Occipital lobe (tissue), 2 donors: ENCODE results near the gene DEPP1. TPM values are rescaled to one million over a fixed set of nuclear protein-coding genes. Genes with fewer than 3 reads are reported as not detected.
"Not testable (repeated sequence)": the region's sequence is repeated elsewhere in the genome, so short reads cannot be mapped to it uniquely, and the experiment has no call there.

Source experiments
- DNase-seq: peaks from one replicate; lab custom pipeline; 2025; lab: John Stamatoyannopoulos, UW
- total RNA-seq: library from RNA; depleted of rRNA; stranded (reverse); fragments of >200 nt; gene quantifications from one replicate; pipeline ENCODE4 v1.2.3, GENCODE V29; 2014

DEPP1 gene, protein sequence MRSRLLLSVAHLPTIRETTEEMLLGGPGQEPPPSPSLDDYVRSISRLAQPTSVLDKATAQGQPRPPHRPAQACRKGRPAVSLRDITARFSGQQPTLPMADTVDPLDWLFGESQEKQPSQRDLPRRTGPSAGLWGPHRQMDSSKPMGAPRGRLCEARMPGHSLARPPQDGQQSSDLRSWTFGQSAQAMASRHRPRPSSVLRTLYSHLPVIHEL
- 3.1 TPM for total RNA-seq

DNA sequence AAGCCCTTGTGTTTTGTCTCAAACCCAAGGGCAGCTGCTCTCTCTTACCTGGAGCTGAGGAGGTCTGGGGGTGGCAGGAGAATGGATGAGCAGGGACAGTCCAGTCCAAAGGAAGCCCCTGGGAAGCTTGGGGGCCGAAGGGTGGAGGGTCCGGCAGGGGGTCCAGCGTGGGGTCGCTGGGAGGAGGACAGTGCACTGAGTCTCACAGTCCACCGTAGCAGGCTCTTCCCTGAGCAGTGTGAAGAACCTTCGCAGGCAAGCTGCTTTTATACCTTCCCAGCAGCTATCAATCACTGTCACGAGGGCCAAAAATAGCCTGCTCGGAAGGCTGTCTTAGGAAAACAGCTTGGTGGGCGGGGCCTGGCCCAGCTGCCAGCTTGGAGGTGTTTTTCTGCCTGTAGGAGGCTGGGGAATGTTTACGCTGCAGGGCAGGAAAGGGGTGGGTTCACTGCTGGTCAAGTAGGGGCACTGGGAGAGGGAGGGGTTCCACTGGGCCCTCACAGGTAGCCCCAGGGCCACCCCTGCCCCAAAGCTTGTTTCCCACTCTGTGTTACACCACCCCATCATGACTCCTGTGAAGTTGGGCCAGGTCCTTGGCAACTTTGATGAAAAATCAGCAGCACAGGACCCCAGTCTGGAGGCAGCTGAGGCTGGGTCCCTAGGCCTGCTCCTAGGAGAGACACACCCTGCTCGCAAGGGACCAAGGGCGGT is at the start of gene DEPP1:
Gene DEPP1, minus strand, starts transcription at position 240 of the 711 bp plus-strand sequence. CDS start 779 bp downstream, outside the sequence.
- DNase-seq: peak; percentile 76

DNA sequence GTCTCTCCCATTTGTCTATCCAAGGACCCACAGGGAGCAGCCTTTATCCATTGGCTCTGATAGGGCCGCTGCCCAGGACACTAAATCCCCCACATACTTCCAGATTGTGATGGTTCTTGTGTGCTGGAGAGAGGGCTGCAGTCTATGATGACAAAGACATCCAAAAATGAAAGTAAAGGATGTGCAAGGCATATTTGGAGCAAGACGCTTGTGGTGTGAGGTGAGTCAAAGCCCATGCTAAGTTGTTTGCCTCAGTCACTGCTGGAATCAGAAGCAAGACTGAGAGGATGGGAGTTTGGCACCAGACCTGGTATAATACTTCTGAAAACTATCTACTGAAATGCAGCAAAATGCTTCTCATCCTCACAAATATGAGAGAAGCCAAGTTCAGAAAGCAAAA is 44.8 kb upstream of the DEPP1 start:
- no peak for DNase-seq

DNA sequence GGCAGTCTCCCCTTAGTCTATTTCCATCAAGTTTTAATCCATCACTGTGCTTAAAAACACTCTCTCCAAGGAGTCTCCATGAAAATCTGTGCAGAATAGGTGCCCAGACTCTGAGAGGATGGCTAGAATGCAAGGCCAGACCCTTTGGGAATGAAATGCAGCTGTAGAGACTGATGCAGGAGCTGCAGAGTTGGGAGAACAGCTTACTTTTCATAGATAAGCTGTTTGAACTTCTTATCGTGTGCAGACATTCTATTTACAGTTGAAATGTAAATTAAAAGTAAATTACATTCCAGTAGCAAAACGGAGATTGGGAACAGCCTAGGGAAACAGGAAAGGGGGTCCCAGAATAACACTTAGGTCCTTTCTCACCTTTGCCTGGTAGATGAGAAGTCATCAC is 37.0 kb upstream of the DEPP1 start:
- no peak for DNase-seq

DNA sequence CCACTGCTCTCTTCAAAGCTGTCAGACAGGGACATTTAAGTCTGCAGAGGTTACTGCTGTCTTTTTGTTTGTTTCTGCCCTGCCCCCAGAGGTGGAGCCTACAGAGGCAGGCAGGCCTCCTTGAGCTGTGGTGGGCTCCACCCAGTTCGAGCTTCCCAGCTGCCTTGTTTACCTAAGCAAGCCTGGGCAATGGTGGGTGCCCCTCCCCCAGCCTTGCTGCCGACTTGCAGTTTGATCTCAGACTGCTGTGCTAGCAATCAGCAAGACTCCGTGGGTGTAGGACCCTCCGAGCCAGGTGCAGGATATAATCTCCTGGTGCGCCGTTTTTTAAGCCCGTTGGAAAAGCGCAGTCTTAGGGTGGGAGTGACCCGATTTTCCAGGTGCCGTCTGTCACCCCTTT is 35.9 kb upstream of the DEPP1 start:
- DNase-seq: not testable (repeated sequence)

DNA sequence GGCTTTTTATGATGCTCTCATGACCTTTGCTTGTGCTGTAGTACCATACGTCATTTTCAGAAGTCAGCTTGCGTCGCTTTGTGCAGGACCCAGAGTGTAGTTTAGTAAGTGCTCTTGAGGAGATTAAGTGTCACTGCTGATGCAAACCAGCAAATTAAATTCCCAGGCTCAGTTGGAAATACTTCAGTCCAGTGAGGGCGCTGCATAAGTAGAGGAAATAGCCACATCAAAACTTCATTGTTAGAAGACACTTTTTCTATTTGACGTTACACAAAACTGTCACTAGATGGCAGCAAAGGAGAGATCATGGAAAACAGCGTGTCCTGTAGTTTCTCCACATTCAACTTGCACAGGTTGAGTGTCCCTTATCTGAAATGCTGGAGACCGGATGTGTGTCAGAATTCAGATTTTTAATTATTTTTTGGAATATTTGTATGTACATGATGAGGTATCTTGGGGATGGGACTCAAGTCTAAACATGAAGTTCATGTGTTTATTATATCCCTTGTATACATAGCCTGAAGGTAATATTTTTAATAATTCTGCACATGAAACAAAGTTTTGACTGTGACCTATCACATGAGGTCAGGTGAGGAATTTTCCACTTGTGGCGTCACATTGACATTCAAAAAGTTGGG is 30.0 kb upstream of the DEPP1 start:
- DNase-seq: no peak

DNA sequence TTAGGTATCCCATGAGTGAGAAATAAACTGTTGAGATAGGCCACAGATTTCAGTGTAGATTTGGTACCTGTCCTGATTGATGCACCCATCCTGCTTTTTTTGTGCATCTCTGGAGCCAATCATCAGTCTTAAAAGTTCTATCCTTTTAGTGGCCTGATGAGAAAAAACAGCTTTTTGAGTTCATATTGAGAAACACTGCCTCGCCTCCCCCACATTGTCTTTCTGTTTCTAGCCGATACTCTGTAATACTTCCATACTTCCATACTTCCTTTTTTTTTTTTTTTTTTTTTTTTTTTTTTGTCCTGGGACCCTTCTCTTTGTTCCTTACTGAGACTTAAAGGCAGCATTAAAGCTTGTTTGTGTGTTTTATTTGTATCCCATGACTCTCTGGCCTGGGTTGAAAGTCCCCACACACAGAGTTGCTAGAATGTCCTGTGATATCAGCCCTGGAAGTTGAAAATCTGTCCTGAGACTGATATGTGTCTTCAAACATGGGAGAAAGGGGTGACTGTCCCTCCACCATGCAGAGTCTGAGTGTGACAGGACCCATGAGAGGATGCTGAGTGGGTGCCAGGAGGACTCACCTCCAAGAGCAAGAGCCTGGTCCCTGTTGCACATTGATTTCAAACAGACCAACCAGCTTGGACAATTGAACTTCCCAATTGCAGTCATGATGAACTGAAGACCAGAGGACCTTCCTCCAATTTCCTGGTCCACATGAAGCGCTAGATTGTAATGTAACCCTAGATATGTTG is 27.8 kb upstream of the DEPP1 start:
- DNase-seq: no peak

DNA sequence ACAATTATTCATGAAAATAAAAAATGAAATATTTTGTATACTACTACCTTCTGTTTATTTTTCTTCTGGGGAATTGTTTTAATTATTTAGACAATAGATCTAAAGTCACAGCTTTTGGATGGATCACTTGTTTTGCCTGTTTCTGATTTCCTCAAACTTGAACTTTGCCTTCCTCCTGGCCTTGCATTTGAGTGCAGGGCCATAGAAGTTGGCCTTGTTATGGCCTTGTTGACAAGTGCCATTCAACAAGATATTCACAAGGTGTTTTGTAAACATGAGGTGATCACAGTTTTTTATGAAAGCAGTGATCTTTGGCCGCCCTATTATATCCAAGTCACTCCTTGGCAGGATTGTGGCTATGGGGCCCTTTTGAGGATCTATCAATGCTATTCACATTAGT is 26.7 kb upstream of the DEPP1 start:
- no peak for DNase-seq

DNA sequence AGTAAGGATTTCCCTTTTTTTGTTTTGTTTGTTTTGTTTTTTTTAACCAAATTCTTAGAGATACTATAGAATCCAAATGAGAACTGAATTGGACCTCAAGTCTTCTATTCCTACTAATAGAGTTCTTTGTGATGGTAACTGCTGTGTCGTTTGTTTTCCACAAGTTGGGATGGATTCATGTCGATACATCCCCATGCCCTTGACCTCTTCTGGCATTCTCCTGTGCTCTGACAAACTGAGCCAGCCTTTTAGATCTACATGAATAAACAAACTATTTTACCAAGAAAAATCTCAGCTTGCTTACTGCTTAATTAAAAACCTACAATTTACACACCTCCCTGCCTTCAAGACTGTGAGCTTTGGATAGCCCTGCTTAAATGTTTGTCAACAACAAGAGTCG is 26.1 kb upstream of the DEPP1 start:
- no peak for DNase-seq

DNA sequence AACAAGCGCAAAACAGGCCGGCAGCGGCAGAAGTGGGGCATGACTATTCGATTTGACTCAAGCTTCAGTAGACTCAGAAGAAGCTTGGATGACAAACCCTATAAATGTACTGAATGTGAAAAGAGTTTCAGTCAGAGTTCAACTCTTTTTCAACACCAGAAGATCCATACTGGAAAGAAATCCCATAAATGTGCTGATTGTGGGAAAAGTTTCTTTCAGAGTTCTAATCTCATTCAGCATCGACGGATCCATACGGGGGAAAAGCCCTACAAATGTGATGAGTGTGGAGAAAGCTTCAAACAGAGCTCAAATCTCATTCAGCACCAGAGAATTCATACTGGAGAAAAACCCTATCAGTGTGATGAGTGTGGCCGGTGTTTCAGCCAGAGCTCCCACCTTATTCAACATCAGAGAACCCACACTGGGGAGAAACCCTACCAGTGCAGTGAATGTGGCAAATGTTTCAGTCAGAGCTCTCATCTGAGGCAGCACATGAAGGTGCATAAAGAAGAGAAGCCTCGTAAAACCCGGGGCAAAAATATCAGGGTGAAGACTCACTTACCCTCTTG is 24.9 kb upstream of the DEPP1 start:
- no peak for DNase-seq

DNA sequence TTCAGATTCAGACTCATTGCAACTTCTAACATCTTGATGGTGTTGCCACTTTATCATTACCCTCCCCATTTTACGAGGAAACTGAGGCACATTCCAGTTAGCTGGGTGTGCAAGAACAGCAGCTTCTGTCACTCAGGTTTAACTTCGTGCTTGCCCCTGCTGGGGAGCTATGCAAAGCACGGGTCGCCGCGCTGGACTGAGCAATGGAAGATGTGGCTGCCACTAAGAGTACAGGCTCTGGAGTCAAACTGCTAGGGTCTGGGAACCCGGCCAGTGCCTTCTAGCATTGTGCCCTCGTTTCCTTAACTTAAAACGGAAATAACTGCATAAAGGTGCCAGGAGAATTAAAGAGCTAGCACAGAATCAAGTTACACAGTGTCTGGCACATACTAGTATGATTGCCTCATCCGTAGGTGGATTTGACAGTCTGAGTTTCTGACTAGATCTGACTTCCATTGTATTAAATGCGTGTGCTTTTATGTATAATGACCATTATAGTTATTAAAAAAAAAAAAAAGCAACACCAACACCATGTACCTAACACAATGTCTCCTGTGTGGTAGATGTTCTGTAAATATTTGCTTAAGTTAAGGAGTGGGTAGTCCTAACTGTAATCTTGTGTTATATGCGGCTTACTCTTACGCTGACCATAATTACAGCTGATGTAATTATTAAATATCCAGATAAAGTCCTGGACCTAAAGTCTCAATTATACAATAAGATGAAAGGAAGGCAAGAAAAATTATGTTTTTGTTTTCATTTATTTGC is 23.0 kb upstream of the DEPP1 start:
- peak; percentile 60 for DNase-seq

DNA sequence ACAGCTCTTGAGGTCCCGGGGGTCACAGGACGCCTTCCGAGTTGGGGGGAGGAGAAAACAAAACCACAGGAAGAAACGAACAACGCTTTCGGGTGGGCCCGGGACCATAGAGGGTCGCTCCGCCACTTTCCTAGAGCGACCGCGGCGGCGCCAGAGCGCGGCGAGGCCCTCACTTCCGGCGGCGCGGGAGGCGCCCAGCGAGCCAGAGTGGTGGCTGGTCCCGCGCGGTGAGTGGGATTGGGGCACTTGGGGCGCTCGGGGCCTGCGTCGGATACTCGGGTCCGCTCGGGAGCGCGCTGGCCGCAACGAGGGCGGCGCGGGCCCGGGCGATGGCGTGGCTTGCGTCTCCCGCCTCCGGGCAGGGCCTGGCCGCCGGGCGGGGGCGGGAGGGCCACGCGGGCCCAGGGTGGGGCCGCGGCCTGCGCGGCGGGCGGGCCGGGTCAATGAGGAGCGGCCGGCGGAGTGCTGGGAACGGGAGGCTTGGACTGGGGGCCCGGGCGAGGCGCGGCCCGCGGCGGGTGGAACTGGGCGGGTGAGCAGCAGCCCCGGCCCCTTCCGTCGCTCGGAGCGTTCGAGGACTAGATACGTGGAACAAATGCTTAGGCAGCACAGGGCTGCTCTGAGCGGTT is 22.3 kb upstream of the DEPP1 start, which contains the start of gene ZNF22:
Gene ZNF22, plus strand, starts transcription at position 172 of the 629 bp plus-strand sequence. CDS start 2,446 bp downstream, outside the sequence.
- DNase-seq: peak; percentile 60

DNA sequence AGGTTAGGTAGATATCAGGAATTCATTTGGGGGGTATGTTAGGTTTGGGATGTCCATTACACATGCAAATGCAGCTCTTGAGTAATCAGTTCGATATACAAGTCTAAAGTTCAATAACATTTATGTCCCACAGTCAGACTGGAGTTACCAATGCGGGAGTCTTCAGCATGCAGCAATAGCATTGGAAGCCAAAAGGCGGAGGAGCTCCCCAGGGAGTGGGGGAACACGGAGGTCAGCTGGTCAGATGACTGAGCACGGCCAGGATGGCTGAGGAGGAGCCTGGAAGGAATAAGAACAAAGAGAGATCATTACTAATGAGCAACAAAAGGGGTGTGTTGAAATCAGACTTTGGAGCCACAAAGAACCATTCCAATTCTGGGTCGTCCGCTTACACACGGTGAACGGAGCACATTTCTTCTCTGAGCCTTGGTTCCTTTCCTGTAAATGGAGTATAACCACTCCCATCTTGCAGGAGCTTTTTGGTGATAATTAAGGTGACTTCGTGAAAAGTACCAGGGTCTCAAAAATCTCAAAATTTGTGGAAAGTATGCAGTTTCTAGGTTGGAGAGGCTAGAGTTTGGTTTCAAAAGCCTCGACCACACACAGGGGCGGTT is 21.6 kb upstream of the DEPP1 start:
- DNase-seq: no peak

DNA sequence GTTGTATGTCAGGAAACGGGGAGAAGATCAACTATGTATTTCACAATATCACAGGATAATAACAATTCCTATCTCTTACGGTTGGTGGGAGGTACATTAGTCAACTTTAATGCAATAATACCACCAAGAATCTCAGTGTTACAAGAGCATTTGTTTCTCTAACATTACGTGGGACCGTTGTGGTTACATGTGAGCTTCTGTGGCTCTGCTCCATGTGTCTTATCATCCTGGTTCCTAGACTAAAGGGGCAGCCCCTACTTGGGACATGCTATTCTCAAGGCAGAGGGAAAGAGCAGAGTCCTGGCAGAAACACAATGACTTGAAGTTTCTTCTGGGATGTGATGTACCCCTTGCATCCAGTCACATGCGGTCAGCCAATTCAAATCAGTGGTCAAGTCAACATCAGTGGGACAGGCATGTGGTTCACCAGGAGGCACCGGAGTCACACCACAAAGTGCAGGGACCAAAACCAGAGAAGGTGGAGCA is 19.6 kb upstream of the DEPP1 start:
- DNase-seq: no peak

DNA sequence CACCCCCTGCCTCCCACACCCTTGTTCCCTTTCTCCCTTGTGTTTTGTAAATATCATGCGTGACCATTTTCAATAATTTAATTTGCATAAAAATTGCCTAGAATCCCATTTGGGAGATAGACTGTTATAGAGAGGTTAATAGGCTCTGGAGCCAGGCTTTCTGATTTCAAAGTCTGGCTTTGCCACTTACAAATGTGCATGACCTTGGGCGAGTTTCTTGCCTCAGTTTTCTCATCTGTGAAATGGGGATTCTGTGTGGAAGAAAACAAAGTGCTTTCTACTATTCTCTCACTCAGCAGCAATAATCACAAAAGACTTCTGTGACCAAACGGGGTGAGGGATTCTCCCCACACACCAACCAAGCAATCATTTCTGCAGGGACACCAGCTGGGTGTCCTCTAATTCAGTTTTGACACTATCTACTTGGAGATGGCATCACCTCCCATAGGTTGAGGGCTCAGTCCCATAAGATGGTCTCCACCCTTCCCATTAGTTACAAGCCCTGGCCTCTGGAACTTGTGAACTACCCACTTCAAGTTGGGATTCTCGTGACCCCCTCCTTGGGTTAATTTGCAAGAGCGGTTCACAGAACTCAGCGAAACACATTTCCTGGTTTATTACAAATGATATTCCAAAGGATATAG is 18.6 kb upstream of the DEPP1 start:
- DNase-seq: no peak

DNA sequence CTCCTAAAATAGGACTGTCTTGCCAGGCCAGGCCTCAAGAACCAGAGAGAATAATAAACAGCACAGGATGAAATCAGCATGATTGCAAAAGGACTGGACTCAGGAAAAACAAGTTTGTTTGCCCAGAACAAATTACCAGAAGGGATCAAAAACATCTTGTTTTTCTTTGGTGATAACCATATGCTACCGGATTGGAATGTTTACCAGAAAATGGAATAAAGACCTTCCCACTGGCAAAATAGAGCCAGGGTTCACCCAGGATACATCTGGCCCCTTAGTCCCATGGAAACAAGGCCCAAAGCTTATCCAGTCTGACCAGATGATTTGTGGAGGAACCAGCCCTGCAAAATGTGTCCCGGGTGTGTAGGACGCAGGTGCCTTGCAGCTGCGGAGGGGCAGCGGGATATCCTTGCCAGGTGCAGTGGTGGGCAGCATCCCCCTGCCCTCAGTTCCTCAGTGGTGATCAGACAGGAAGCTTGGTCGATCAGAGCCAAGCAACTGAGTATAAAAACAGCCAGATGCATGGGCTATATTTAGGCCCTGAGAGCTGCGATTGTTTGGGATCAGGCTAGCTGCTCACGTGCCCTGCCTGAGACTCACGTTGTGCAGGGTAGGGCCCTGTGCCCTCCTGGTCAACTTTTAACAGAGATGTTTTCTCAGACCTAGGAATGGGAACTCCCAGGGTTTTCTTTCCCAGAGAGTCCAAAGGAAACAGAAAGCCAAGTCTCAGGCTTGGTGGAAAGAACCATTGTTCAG is 17.5 kb upstream of the DEPP1 start:
- DNase-seq: peak; percentile 50

DNA sequence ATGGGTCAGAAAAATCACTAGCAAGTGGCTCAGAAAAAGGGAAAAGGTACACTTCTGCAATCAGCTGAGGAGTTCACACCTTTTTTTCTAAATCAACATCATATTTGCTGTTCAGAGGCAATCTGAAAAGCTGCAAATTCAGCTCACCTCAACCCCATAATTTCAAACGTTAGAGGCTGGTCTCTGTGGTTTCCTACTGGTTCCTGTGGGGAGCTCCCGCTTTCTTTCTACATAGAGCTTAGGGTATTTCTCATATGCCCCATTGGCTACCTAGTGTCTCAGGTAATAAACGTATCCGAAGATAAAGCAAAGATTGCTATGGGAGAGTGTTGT is 16.9 kb upstream of the DEPP1 start:
- DNase-seq: no peak

DNA sequence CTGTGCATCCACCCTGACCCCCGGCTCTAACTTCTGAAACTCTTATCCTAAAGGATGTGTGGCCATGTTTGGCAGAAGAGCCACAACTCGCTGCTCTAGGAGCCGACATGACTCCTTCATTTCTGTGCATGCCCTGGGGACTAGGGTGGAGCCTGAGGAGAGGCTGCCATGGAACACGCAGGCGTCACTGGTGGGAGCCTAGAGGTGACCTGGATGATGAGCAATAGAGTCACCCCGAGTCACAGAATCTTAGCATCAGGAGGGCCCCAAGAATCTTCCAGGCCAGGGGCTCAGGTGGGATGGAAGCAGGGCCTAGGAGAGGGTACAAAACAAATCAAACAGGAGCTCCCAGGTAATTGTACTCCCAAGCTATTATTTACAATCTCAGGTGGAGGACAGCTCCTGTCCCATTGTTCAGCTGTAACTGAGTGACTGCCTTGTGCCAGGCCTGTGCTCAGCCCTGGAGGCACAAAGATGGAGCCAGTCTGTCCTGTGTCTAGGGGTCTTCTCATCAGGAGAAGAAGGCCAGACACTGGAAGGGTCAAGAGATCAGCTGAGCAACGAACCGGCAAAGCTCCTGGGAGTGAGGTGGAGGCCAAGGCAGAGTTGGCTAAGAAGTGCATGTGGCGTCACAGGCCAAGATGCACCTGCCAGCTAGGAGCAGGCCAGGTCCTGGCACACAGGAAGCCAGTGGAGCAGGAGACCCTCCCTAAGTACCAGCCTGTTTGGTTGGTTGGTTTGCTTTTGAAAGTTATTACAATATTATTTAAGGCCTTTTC is 16.3 kb upstream of the DEPP1 start:
- DNase-seq: no peak
